H1 (cell line): Measurements from ENCODE around the gene WHAMM. TPM values are rescaled to one million over a fixed set of nuclear protein-coding genes. Genes with fewer than 3 reads are reported as not detected.

ENCODE experiments used
- CTCF ChIA-PET: fragments of 300-600 bp; sonication (Branson Sonifier 250); formaldehyde crosslinking; loops from one replicate; lab custom pipeline; 2021; ENCODE audit not compliant: partially characterized antibody; lab: Charles Lee
- POLR2A ChIA-PET: fragments of 300-600 bp; sonication (Branson Sonifier 250); formaldehyde crosslinking; loops from one replicate; lab custom pipeline; 2021; ENCODE audit warnings: inconsistent platforms; ENCODE audit not compliant: partially characterized antibody; lab: Charles Lee
- DNase-seq, 2 experiments: peaks; one replicate each; pipeline versions ENCODE4 v3.0.0 to v3.0.0-alpha.2; 2010 to 2022; ENCODE audit warnings: low spot score in 2 of 2, low read depth in 1 of 2, mixed read lengths in 1 of 2
- FAIRE-seq: peaks from 2 replicates; lab custom pipeline; 2011; peaks lifted over from hg19 to GRCh38; lab: Jason Lieb, UNC
- H2AFZ ChIP-seq: 2 replicates; pipeline ENCODE4 v1.8.1; 2012; ENCODE audit warnings: low read length, inconsistent platforms
- H2AK5ac ChIP-seq: 2 replicates; pipeline ENCODE4 v1.6.1; 2013; ENCODE audit warnings: low read depth, low read length
- H2BK120ac ChIP-seq: replicated peaks from 2 replicates; pipeline ENCODE3; 2013; ENCODE audit warnings: low read depth, low read length, inconsistent platforms
- H2BK12ac ChIP-seq: 2 replicates; pipeline ENCODE4 v1.6.1; 2013; ENCODE audit warnings: low read depth, low read length
- H2BK15ac ChIP-seq: 2 replicates; pipeline ENCODE4 v1.6.1; 2013; ENCODE audit warnings: low read length
- H2BK20ac ChIP-seq: 2 replicates; pipeline ENCODE4 v1.6.1; 2013; ENCODE audit warnings: low read length
- H2BK5ac ChIP-seq: 2 replicates; pipeline ENCODE4 v1.6.1; 2013; ENCODE audit warnings: low read depth, low read length
- H3K14ac ChIP-seq: 2 replicates; pipeline ENCODE4 v1.6.1; 2013; ENCODE audit warnings: inconsistent platforms; ENCODE audit not compliant: insufficient read length
- H3K18ac ChIP-seq: 2 replicates; pipeline ENCODE4 v1.6.1; 2013; ENCODE audit warnings: low read length; ENCODE audit errors: extremely low read depth
- H3K23ac ChIP-seq: 2 replicates; pipeline ENCODE4 v1.6.1; 2013; ENCODE audit warnings: inconsistent platforms; ENCODE audit not compliant: insufficient read length
- H3K23me2 ChIP-seq: 2 replicates; pipeline ENCODE4 v1.6.1; 2013; ENCODE audit warnings: low read depth, low read length
- H3K27ac ChIP-seq: 2 replicates; pipeline ENCODE4 v1.6.1; 2011; ENCODE audit warnings: low read depth, low read length, inconsistent platforms
- H3K27me3 ChIP-seq, 4 experiments: replicated peaks in 1 of 4; 1 replicate in 1 of 4; 2 replicates in 3 of 4; pipeline versions ENCODE4 v1.6.1 to v1.8.1; 2011 to 2013; ENCODE audit warnings: low read length in 3 of 4, mild to moderate bottlenecking in 3 of 4, inconsistent platforms in 2 of 4, mixed read lengths in 2 of 4, moderate library complexity in 1 of 4; ENCODE audit not compliant: control insufficient read depth in 3 of 4, insufficient read depth in 3 of 4; ENCODE audit errors: extremely low read depth in 1 of 4
- H3K36me3 ChIP-seq, 4 experiments: 2 replicates each; pipeline versions ENCODE4 v1.6.1 to v1.8.1; 2011 to 2013; ENCODE audit warnings: mild to moderate bottlenecking in 4 of 4, low read length in 3 of 4, moderate library complexity in 2 of 4, control low read depth in 1 of 4, inconsistent platforms in 1 of 4; ENCODE audit not compliant: insufficient read depth in 4 of 4, control insufficient read depth in 2 of 4
- H3K4ac ChIP-seq: replicated peaks from 2 replicates; pipeline ENCODE3; 2013; ENCODE audit warnings: low read length, low read depth, mixed read lengths, inconsistent platforms; ENCODE audit not compliant: insufficient read length
- H3K4me1 ChIP-seq, 4 experiments: replicated peaks in 1 of 4; 1 replicate in 1 of 4; 2 replicates in 3 of 4; pipeline versions ENCODE4 v1.6.1 to v1.8.1; 2011 to 2013; ENCODE audit warnings: low read length in 3 of 4, inconsistent platforms in 2 of 4, mixed read lengths in 1 of 4; ENCODE audit not compliant: insufficient read depth in 4 of 4, control insufficient read depth in 3 of 4
- H3K4me2 ChIP-seq, 2 experiments: 2 replicates each; pipeline versions ENCODE4 v1.6.1 to v1.8.1; 2011 to 2013; ENCODE audit warnings: low read depth in 2 of 2, low read length in 2 of 2, control low read depth in 1 of 2, inconsistent platforms in 1 of 2, mild to moderate bottlenecking in 1 of 2; ENCODE audit not compliant: insufficient read depth in 1 of 2
- H3K4me3 ChIP-seq, 4 experiments: fragments of 200-600, 300-600 bp in 1 of 4; sonication (generic), shearing (Covaris generic), sonication (Bioruptor Twin) in 1 of 4; 2 replicates each; pipeline versions ENCODE4 v1.5.1 to v1.8.1; 2011 to 2016; ENCODE audit warnings: low read length in 4 of 4, low read depth in 3 of 4, control low read depth in 2 of 4, inconsistent platforms in 2 of 4, mild to moderate bottlenecking in 2 of 4, mixed read lengths in 1 of 4, moderate library complexity in 1 of 4; ENCODE audit not compliant: insufficient read depth in 2 of 4; ENCODE audit errors: extremely low read depth in 1 of 4
- H3K56ac ChIP-seq: replicated peaks from 2 replicates; pipeline ENCODE3; 2013; ENCODE audit warnings: low read depth, mild to moderate bottlenecking, mixed read lengths, low read length, inconsistent platforms; ENCODE audit not compliant: insufficient read length
- H3K79me1 ChIP-seq: 2 replicates; pipeline ENCODE4 v1.6.1; 2013; ENCODE audit warnings: low read depth, low read length, control low read depth
- H3K79me2 ChIP-seq, 2 experiments: 2 replicates each; pipeline versions ENCODE4 v1.6.1 to v1.8.1; 2012 to 2013; ENCODE audit warnings: low read length in 2 of 2, mild to moderate bottlenecking in 2 of 2, inconsistent platforms in 1 of 2; ENCODE audit not compliant: insufficient read depth in 2 of 2, control insufficient read depth in 1 of 2
- H3K9ac ChIP-seq, 4 experiments: replicated peaks in 1 of 4; 1 replicate in 1 of 4; 2 replicates in 3 of 4; pipeline versions ENCODE4 v1.6.1 to v1.8.1; 2011 to 2013; ENCODE audit warnings: low read depth in 3 of 4, low read length in 3 of 4, control low read depth in 2 of 4, mild to moderate bottlenecking in 2 of 4, moderate library complexity in 2 of 4, inconsistent platforms in 1 of 4; ENCODE audit errors: extremely low read depth in 1 of 4
- H3K9me3 ChIP-seq, 2 experiments: 2 replicates each; pipeline versions ENCODE4 v1.6.1 to v1.8.1; 2012 to 2013; ENCODE audit warnings: mild to moderate bottlenecking in 2 of 2, moderate library complexity in 2 of 2, control low read depth in 1 of 2, inconsistent platforms in 1 of 2, low read depth in 1 of 2, low read length in 1 of 2, mixed read lengths in 1 of 2; ENCODE audit not compliant: insufficient read depth in 2 of 2
- H4K20me1 ChIP-seq, 2 experiments: replicated peaks in 1 of 2; 2 replicates each; pipeline versions ENCODE3 to v1.8.1; 2011 to 2013; ENCODE audit warnings: inconsistent platforms in 2 of 2, low read length in 2 of 2, mild to moderate bottlenecking in 1 of 2; ENCODE audit not compliant: insufficient read depth in 2 of 2, control insufficient read depth in 1 of 2
- H4K5ac ChIP-seq: 2 replicates; pipeline ENCODE4 v1.6.1; 2013; ENCODE audit warnings: low read length, low read depth, mixed read lengths, inconsistent platforms; ENCODE audit not compliant: insufficient read length
- H4K8ac ChIP-seq: 2 replicates; pipeline ENCODE4 v1.8.0; 2013; ENCODE audit warnings: mild to moderate bottlenecking, moderate library complexity, low read length, inconsistent platforms; ENCODE audit not compliant: insufficient read depth; ENCODE audit errors: extremely low read depth
- H4K91ac ChIP-seq: replicated peaks from 2 replicates; pipeline ENCODE3; 2013; ENCODE audit warnings: low read length, mixed read lengths, inconsistent platforms; ENCODE audit not compliant: insufficient read length
- CEBPB ChIP-seq: IDR thresholded peaks from 2 replicates; pipeline ENCODE4 v1.6.1; 2012; ENCODE audit warnings: low read depth, low read length
- EGR1 ChIP-seq: IDR thresholded peaks from 2 replicates; pipeline ENCODE4 v1.6.1; 2011; ENCODE audit warnings: low read depth, low read length, borderline replicate concordance
- HDAC2 ChIP-seq, 2 experiments: fragments of 300-600 bp in 1 of 2; sonication (generic) in 1 of 2; IDR thresholded peaks; 2 replicates each; pipeline ENCODE4 v1.6.1; 2011 to 2012; ENCODE audit warnings: low read depth in 2 of 2, low read length in 2 of 2, mild to moderate bottlenecking in 2 of 2, moderate library complexity in 2 of 2, borderline replicate concordance in 1 of 2, inconsistent platforms in 1 of 2
- POLR2AphosphoS5 ChIP-seq: IDR thresholded peaks from 2 replicates; pipeline ENCODE4 v1.6.1; 2011; ENCODE audit warnings: low read depth, low read length
- RNF2 ChIP-seq: fragments of 200-900, 300-1000 bp; sonication (generic); IDR thresholded peaks from 2 replicates; pipeline ENCODE4 v1.7.1; 2016; ENCODE audit warnings: borderline replicate concordance, low read depth, mild to moderate bottlenecking, antibody characterized with exemption, low read length; ENCODE audit not compliant: poor library complexity, severe bottlenecking; ENCODE audit errors: missing control alignments
- SP1 ChIP-seq: IDR thresholded peaks from 2 replicates; pipeline ENCODE4 v1.6.1; 2011; ENCODE audit warnings: low read depth, low read length
- SP4 ChIP-seq: IDR thresholded peaks from 2 replicates; pipeline ENCODE4 v1.6.1; 2012; ENCODE audit warnings: low read length, inconsistent platforms
- WGBS, 2 experiments: shearing (Covaris generic) in 1 of 2; methylation state at CpG; one replicate each; pipeline versions ENCODE4 v1.1.6 to v1.1.7; 2013 to 2015; ENCODE audit warnings: low lambda C conversion rate in 2 of 2, mixed read lengths in 2 of 2, inconsistent platforms in 1 of 2, low coverage in 1 of 2, missing lambda C conversion rate in 1 of 2; ENCODE audit not compliant: insufficient replicate concordance in 2 of 2, insufficient coverage in 1 of 2, insufficient read length in 1 of 2; ENCODE audit errors: extremely low coverage in 1 of 2, missing lambda C conversion rate in 1 of 2; 5-methylcytosine and 5-hydroxymethylcytosine counted together
- polyA plus RNA-seq, 7 experiments: library from polyadenylated mRNA; depleted of rRNA in 3 of 7; stranded (reverse) in 5 of 7; unstranded in 2 of 7; fragments of >200 nt in 5 of 7; fragments of 200-250 nt in 2 of 7; gene quantifications; 1 replicate in 5 of 7; 2 replicates in 1 of 7; 4 replicates in 1 of 7; pipeline versions ENCODE4 v1.2.1 to v1.2.3, GENCODE V29; 2011 to 2013; ENCODE audit warnings: missing spikeins in 2 of 7, mixed read lengths in 2 of 7
- total RNA-seq: library from RNA; stranded (reverse); fragmentation: NEBNext Ultra II Directional; extraction: Animal tissue kit (Norgen Biotek cat#: 25700); gene quantifications from 2 replicates; pipeline ENCODE4 v1.2.1, GENCODE V29; 2021
- TF ChIP-seq, protein P1 (sequence below): IDR thresholded peaks from 2 replicates; pipeline ENCODE4 v1.6.1; 2012; ENCODE audit warnings: inconsistent platforms

WHAMM gene
- total and polyA plus RNA-seq, 2 of the 8 experiments (the other 6 are each of a cell fraction or from before 2014, with no cell fraction given): 1.1 to 3.3 TPM

DNA sequence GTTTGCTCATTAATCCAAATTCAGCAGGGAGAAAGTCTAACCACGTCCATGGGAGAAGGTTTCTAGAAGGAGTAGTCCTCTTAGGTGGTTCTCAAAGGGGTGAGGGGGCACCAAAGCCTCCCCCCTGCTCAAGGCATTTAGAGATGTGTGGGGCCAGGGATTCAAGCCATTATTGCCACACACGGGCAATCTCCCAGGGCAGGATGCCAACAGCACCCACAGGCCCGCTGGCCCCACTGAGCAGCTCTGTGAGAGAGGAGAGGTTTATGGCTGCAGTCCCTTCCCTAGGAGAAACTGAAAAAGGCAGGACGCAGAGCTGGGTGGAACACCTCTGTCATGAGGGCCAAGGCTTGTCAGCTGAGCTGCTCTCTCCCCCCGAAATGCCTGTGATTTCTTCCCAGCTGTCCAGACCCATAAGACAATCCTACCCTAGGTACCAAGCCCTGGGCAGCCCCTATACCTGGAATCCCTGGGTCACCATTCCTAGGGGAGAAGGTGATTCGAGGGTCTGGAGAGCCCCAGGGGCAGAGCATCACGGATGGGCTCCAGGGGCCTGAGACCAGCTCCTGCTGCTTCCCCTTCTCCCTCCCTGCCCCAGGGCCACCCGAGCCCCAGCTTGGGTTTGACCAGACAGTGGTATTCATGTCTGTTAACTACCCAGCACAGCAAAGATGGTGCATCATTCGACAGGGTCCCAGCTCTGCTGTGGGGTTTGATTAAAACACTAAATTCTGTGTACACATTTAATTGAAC is 39.0 kb downstream of the WHAMM start:
- no peaks in the 10 kb centered on the region for H3K79me2 ChIP-seq
- no peak overlapping the region for H2BK12ac ChIP-seq
- no peak overlapping the region for H2BK20ac ChIP-seq
- no peak overlapping the region for H3K56ac ChIP-seq
- H3K4ac ChIP-seq: no peak overlapping the region
- FAIRE-seq: no peak
- H3K36me3 ChIP-seq: no peaks in the 10 kb centered on the region
- no peaks in the 10 kb centered on the region for H3K9me3 ChIP-seq
- WGBS, 2 experiments: 90% methylated on average over 8 of the region's 9 CpGs; no CpG with 5 or more reads in 1 of the 2 experiments
- H2AK5ac ChIP-seq: no peak overlapping the region
- H3K27ac ChIP-seq: no peak overlapping the region
- H2BK120ac ChIP-seq: no peak overlapping the region
- no peaks in the 10 kb centered on the region for H3K79me1 ChIP-seq
- H2AFZ ChIP-seq: no peak overlapping the region
- no peak for TF ChIP-seq SP1
- no peak for TF ChIP-seq HDAC2 (IDR thresholded peaks at IDR 0.05; ENCODE audit: borderline replicate concordance in 1 of 2, low read depth in 2 of 2, low read length in 2 of 2)
- no peak for TF ChIP-seq RNF2
- TF ChIP-seq CEBPB: no peak
- TF ChIP-seq SP4: no peak
- no peak for TF ChIP-seq POLR2AphosphoS5
- TF ChIP-seq, protein P1, sequence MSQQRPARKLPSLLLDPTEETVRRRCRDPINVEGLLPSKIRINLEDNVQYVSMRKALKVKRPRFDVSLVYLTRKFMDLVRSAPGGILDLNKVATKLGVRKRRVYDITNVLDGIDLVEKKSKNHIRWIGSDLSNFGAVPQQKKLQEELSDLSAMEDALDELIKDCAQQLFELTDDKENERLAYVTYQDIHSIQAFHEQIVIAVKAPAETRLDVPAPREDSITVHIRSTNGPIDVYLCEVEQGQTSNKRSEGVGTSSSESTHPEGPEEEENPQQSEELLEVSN: no peak
- TF ChIP-seq EGR1: no peak
- H3K14ac ChIP-seq: no peak overlapping the region
- H3K27me3 ChIP-seq: no peaks in the 10 kb centered on the region
- H4K5ac ChIP-seq: no peak overlapping the region
- no peak overlapping the region for H3K4me3 ChIP-seq
- peaks cover 0 to 7% (median 3%) of the 10 kb centered on the region in 4 experiments; a peak in 5 of 7 replicates for H3K4me1 ChIP-seq
- H3K18ac ChIP-seq: no peak overlapping the region
- peak in 1 of 2 experiments; percentile 23 for DNase-seq
- H2BK15ac ChIP-seq: no peak overlapping the region
- ChIA-PET POLR2A (no interaction called here), CTCF (interaction anchor here (0.6 to 4.1 kb wide), 18 partner anchors 8 to 281 kb away, joined by 3 to 27 read pairs (median 4); partner anchors contain the start of gene C15orf40)
- no peak overlapping the region for H4K91ac ChIP-seq
- no peaks in the 10 kb centered on the region; the same call in 1 of the 2 replicates for H3K23me2 ChIP-seq
- no peak overlapping the region for H3K4me2 ChIP-seq
- no peaks in the 10 kb centered on the region for H4K20me1 ChIP-seq
- no peak overlapping the region for H2BK5ac ChIP-seq
- H4K8ac ChIP-seq: no peak overlapping the region
- H3K23ac ChIP-seq: no peak overlapping the region
- no peak overlapping the region for H3K9ac ChIP-seq
